ENCODE data around the gene MORN1.
"Not testable (repeated sequence)": the region's sequence is repeated elsewhere in the genome, so short reads cannot be mapped to it uniquely, and the experiment has no call there.

MORN1 gene

DNA sequence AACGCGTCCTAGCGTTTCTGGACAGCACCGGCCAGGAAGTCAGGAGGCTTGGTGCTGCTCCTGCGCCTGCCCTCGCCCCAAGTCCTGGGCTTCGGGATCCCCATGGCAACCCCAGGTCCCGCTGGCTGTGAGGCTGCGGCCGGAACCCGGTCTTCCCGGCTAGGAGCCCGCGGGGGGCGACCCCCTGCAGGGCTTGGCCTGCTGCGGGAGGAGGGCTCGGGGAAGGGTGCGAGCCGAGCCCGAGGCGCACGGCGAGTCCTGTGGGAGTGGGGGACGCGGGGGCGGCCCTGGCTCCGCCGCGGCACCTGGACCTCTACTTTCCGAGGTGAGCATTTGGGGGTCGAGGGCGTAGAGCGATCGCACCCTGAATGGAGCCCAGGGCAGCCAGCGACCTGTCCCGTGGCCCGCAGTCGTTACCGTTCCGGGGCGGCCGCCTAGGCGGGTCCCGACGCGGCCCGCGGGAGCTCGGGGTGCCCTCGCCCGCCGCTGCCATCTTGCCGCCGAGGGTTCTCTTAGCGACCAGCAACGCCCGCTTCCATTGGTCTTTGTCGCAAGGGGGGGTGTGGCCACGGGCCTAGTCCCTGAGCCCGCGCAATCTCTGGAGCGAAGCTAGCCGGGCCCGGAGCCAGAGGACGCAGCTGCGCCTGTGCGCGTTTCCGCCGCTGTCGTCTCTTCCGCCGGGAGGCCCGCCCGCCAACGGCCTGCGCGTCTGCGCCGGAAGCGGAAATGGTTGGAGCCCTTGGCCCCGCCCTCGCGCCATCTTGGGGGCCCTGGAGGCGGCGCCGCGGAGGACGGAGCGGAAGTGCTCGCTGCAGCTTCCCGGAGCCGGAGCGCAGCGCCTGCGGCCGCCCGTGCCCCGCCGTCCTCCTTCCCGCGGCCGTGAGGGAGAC, at the start of gene MORN1, which contains the start of gene RER1:
Gene MORN1, minus strand, starts transcription at position 514 of the 890 bp plus-strand sequence. Its CDS starts 21 bp downstream, at position 493.
Gene RER1, plus strand, starts transcription at position 801 of the 890 bp plus-strand sequence. CDS start 3,950 bp downstream, outside the sequence.
- Histone ChIP-seq H3K4me3 (ENCODE audit: low read length) (peak within 1 kb of the TSS; percentile 100), H3K27ac (ENCODE audit: low read length) (no peak within 1 kb of the TSS), H3K27me3 (ENCODE audit: control insufficient read depth, insufficient read depth, low read length) (no peaks in the 10 kb centered on the region), H3K4me1 (ENCODE audit: control insufficient read depth, insufficient read depth, low read length) (no peaks in the 10 kb centered on the region; the same call in 1 of the 2 replicates), H3K36me3 (ENCODE audit: control insufficient read depth, insufficient read depth, low read length) (peaks cover 6% of the 10 kb centered on the region), H3K9me3 (ENCODE audit: control insufficient read depth, insufficient read depth, low read length) (no peaks in the 10 kb centered on the region)
- no CpG with 5 or more reads among the region's 103 CpGs for WGBS (ENCODE audit: insufficient coverage, insufficient read length)
- peak; percentile 93 for DNase-seq (ENCODE audit: low read depth, low spot score)

DNA sequence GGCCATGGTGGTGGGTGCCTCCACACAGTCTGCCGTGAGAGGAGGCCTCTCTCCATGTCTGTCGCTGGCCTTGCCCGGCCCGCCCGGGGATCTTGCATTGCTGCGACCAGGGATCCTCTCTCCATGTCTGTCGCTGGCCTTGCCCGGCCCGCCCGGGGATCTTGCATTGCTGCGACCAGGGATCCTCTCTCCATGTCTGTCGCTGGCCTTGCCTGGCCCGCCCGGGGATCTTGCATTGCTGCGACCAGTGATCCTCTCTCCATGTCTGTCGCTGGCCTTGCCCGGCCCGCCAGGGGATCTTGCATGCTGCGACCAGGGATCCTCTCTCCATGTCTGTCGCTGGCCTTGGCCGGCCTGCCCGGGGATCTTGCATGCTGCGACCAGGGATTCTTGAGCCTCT, 49.0 kb upstream of the MORN1 start:
- H3K27ac ChIP-seq (ENCODE audit: low read length); H3K9me3 ChIP-seq (ENCODE audit: control insufficient read depth, insufficient read depth, low read length); H3K36me3 ChIP-seq (ENCODE audit: control insufficient read depth, insufficient read depth, low read length); H3K4me3 ChIP-seq (ENCODE audit: low read length); DNase-seq (ENCODE audit: low read depth, low spot score); H3K4me1 ChIP-seq (ENCODE audit: control insufficient read depth, insufficient read depth, low read length): not testable (repeated sequence)
- peaks cover 17% of the 10 kb centered on the region for H3K27me3 ChIP-seq (ENCODE audit: control insufficient read depth, insufficient read depth, low read length)
- no CpG with 5 or more reads among the region's 23 CpGs for WGBS (ENCODE audit: insufficient coverage, insufficient read length)

DNA sequence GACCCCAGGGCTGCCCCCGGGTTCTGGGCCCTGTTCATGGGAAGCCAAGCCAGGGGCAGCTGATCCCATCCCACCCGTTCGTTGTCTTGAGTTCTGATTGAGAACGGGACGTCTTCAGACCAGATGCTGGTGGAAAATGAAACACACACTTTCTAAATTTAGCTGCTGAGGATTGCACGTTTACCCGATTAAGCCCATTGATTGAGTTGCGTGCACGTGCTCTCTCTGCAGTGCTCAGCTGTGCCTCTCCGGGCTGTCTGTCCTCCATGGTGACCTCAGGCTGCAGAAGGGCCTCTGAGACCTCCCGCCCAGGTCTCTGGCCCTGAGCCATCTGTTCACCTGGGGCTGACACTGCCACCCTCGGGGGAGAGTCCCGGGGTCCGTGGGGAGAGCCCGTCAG, 48.0 kb upstream of the MORN1 start:
- Histone ChIP-seq H3K4me3 (ENCODE audit: low read length) (no peak overlapping the region), H3K36me3 (ENCODE audit: control insufficient read depth, insufficient read depth, low read length) (no peaks in the 10 kb centered on the region; the same call in 1 of the 2 replicates), H3K27me3 (ENCODE audit: control insufficient read depth, insufficient read depth, low read length) (peaks cover 11% of the 10 kb centered on the region), H3K9me3 (ENCODE audit: control insufficient read depth, insufficient read depth, low read length) (no peaks in the 10 kb centered on the region), H3K27ac (ENCODE audit: low read length) (no peak overlapping the region), H3K4me1 (ENCODE audit: control insufficient read depth, insufficient read depth, low read length) (no peaks in the 10 kb centered on the region)
- no peak for DNase-seq (ENCODE audit: low read depth, low spot score)
- no CpG with 5 or more reads among the region's 15 CpGs for WGBS (ENCODE audit: insufficient coverage, insufficient read length)

DNA sequence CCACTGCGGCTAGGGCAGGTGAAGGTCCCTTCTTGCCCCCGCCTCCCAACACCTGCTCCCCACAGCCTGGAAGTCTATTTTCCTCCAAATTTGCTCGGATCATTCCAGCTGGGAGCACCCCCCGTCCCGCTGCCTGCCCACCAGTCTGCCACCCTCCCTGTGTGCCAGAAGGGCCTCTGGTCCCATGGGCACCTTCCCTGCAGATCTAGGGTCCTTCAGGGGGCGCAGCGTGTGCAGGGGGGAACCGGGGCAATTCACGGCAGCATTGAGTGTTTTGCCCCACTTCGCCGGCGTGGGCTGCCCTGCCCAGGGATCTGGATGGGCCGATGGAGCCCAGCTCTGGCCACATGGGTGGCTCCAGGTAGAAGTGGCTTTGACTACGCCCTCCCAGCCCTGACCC, 47.3 kb upstream of the MORN1 start:
- H3K36me3 ChIP-seq (ENCODE audit: control insufficient read depth, insufficient read depth, low read length), result no peaks in the 10 kb centered on the region
- peaks cover 10% of the 10 kb centered on the region for H3K27me3 ChIP-seq (ENCODE audit: control insufficient read depth, insufficient read depth, low read length)
- no peaks in the 10 kb centered on the region for H3K4me1 ChIP-seq (ENCODE audit: control insufficient read depth, insufficient read depth, low read length)
- no peak overlapping the region for H3K4me3 ChIP-seq (ENCODE audit: low read length)
- H3K27ac ChIP-seq (ENCODE audit: low read length), result no peak overlapping the region
- no peaks in the 10 kb centered on the region for H3K9me3 ChIP-seq (ENCODE audit: control insufficient read depth, insufficient read depth, low read length)
- no peak for DNase-seq (ENCODE audit: low read depth, low spot score)
- no CpG with 5 or more reads among the region's 14 CpGs for WGBS (ENCODE audit: insufficient coverage, insufficient read length)

DNA sequence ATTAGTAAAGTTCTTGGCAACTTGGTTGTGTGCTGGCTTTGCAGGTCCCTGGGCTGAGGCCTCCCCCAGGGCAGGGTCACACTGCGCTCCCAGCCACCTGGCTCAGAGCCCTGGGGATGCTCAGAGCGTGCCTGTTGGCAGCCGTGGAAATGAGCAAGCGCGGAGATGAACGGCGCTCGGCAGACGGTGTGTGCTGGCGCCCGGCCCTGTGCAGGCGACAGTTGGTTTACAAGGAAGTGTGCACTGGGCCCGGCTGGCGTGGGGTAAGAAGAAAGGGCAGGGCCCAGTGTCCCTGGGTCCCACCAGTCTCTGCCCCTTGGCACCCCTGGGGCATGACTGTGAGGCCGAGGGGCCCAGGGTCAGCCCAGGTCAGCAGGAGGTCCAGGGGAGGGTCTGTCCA, 46.7 kb upstream of the MORN1 start:
- Histone ChIP-seq H3K4me1 (ENCODE audit: control insufficient read depth, insufficient read depth, low read length) (no peaks in the 10 kb centered on the region), H3K27ac (ENCODE audit: low read length) (no peak overlapping the region), H3K9me3 (ENCODE audit: control insufficient read depth, insufficient read depth, low read length) (no peaks in the 10 kb centered on the region), H3K36me3 (ENCODE audit: control insufficient read depth, insufficient read depth, low read length) (no peaks in the 10 kb centered on the region), H3K4me3 (ENCODE audit: low read length) (no peak overlapping the region), H3K27me3 (ENCODE audit: control insufficient read depth, insufficient read depth, low read length) (peaks cover 8% of the 10 kb centered on the region)
- no CpG with 5 or more reads among the region's 15 CpGs for WGBS (ENCODE audit: insufficient coverage, insufficient read length)
- no peak for DNase-seq (ENCODE audit: low read depth, low spot score)

DNA sequence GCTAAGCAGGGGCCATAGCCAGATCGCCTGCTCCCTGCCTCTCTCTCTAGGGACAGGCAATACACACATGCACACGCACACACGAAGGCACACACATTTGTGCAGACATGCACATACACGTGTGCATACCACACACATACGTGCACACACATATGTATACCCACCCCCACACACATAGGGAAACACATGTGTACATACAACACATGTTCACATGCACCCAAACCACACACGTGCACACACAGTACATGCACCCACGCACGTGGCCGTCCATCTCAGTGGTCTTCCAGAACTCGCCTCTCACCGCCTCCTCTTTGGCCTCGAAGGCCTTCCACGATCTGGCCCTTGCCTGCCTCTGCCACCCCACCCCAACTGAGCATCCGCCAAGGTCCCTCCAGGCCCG, 46.3 kb upstream of the MORN1 start:
- no peaks in the 10 kb centered on the region for H3K36me3 ChIP-seq (ENCODE audit: control insufficient read depth, insufficient read depth, low read length)
- no CpG with 5 or more reads among the region's 15 CpGs for WGBS (ENCODE audit: insufficient coverage, insufficient read length)
- DNase-seq (ENCODE audit: low read depth, low spot score), result no peak
- H3K4me1 ChIP-seq (ENCODE audit: control insufficient read depth, insufficient read depth, low read length), result no peaks in the 10 kb centered on the region
- H3K4me3 ChIP-seq (ENCODE audit: low read length), result no peak overlapping the region
- H3K27ac ChIP-seq (ENCODE audit: low read length), result no peak overlapping the region
- peaks cover 4% of the 10 kb centered on the region for H3K27me3 ChIP-seq (ENCODE audit: control insufficient read depth, insufficient read depth, low read length)
- H3K9me3 ChIP-seq (ENCODE audit: control insufficient read depth, insufficient read depth, low read length), result no peaks in the 10 kb centered on the region

DNA sequence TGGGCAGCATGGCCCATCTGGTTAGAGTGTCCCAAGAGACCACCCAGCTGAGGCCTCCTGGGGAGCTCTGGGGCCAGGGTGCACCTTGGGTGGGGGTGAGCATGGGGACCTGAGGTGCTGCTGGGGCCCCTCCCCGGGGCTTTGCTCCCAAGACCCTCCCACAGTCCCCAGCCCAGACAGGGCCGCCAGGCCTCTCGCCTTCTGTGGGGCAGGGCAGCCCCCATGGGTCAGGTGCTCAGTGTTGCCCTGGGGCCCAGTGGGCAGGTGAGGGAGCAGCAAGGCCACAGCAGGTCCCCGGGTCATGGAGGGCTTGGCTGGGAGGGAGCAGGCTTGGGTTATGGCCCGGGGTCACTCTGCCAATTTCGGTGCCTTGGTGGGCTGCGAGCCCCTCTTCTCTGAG, 45.5 kb upstream of the MORN1 start:
- WGBS (ENCODE audit: insufficient coverage, insufficient read length), result no CpG with 5 or more reads among the region's 7 CpGs

DNA sequence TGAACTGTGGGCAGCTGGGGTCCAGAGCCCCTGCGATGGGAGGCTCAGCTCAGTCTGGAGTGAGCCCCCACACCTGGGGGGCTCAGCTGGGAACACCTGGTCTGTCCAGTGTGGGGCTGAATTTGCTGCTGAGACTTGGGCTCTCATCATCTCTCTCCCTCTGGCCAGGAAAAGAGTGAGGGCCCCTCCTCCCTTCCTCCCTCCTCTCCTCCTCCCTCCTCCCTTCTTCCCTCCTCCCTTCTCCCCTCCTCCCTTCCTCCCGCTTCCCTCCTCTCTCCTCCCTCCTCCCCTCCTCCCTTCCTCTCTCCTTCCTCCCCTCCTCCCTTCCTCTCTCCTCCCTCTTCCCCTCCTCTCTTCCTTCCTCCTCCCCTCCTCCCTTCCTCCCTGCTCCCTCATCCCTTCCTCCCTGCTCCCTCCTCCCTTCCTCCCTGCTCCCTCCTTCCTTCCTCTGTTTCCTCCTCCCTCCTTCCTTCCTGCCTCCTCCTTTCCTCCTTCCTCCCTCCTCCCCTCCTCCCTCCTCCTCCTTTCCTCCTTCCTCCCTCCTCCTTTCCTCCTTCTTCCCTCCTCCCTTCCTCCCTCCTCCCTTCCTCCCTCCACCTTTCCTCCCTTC, 44.5 kb upstream of the MORN1 start:
- WGBS (ENCODE audit: insufficient coverage, insufficient read length), result no CpG with 5 or more reads among the region's 2 CpGs
- H3K4me1 ChIP-seq (ENCODE audit: control insufficient read depth, insufficient read depth, low read length), result no peaks in the 10 kb centered on the region
- H3K36me3 ChIP-seq (ENCODE audit: control insufficient read depth, insufficient read depth, low read length), result no peaks in the 10 kb centered on the region; the same call in 1 of the 2 replicates
- DNase-seq (ENCODE audit: low read depth, low spot score), result no peak
- H3K27ac ChIP-seq (ENCODE audit: low read length), result no peak overlapping the region
- no peaks in the 10 kb centered on the region for H3K9me3 ChIP-seq (ENCODE audit: control insufficient read depth, insufficient read depth, low read length)
- H3K27me3 ChIP-seq (ENCODE audit: control insufficient read depth, insufficient read depth, low read length), result no peaks in the 10 kb centered on the region
- no peak overlapping the region for H3K4me3 ChIP-seq (ENCODE audit: low read length)

More for the DNA sequence above, 45.5 kb upstream of the MORN1 start:
- Histone ChIP-seq H3K9me3 (ENCODE audit: control insufficient read depth, insufficient read depth, low read length) (no peaks in the 10 kb centered on the region), H3K36me3 (ENCODE audit: control insufficient read depth, insufficient read depth, low read length) (no peaks in the 10 kb centered on the region; the same call in 1 of the 2 replicates), H3K4me1 (ENCODE audit: control insufficient read depth, insufficient read depth, low read length) (no peaks in the 10 kb centered on the region), H3K27ac (ENCODE audit: low read length) (no peak overlapping the region), H3K4me3 (ENCODE audit: low read length) (no peak overlapping the region), H3K27me3 (ENCODE audit: control insufficient read depth, insufficient read depth, low read length) (no peaks in the 10 kb centered on the region)
- no peak for DNase-seq (ENCODE audit: low read depth, low spot score)

DNA sequence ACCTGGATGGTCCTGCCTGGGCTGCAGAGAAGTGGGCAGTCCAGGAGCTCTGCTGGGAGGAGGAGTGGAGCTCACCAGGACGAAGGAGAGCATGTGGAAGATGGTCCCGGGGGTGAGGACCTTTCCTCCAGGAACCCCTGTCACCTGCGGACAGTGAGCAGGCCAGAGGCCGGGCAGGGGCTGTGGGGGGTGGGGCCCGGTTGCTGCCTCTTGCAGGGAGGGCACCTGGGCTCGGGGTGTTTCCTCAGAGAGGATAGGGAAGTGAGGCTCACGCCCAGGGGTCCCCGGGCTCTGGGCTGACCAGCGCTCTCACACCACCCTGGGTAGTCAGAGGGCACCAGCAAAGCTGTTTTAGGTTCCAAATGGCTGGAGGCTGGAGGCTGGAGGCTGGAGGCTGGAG, 43.7 kb upstream of the MORN1 start:
- no peaks in the 10 kb centered on the region for H3K9me3 ChIP-seq (ENCODE audit: control insufficient read depth, insufficient read depth, low read length)
- no peaks in the 10 kb centered on the region for H3K4me1 ChIP-seq (ENCODE audit: control insufficient read depth, insufficient read depth, low read length)
- DNase-seq (ENCODE audit: low read depth, low spot score), result no peak
- no peak overlapping the region for H3K4me3 ChIP-seq (ENCODE audit: low read length)
- no peaks in the 10 kb centered on the region for H3K27me3 ChIP-seq (ENCODE audit: control insufficient read depth, insufficient read depth, low read length)
- WGBS (ENCODE audit: insufficient coverage, insufficient read length), result no CpG with 5 or more reads among the region's 9 CpGs
- H3K27ac ChIP-seq (ENCODE audit: low read length), result no peak overlapping the region
- H3K36me3 ChIP-seq (ENCODE audit: control insufficient read depth, insufficient read depth, low read length), result no peaks in the 10 kb centered on the region; the same call in 1 of the 2 replicates

DNA sequence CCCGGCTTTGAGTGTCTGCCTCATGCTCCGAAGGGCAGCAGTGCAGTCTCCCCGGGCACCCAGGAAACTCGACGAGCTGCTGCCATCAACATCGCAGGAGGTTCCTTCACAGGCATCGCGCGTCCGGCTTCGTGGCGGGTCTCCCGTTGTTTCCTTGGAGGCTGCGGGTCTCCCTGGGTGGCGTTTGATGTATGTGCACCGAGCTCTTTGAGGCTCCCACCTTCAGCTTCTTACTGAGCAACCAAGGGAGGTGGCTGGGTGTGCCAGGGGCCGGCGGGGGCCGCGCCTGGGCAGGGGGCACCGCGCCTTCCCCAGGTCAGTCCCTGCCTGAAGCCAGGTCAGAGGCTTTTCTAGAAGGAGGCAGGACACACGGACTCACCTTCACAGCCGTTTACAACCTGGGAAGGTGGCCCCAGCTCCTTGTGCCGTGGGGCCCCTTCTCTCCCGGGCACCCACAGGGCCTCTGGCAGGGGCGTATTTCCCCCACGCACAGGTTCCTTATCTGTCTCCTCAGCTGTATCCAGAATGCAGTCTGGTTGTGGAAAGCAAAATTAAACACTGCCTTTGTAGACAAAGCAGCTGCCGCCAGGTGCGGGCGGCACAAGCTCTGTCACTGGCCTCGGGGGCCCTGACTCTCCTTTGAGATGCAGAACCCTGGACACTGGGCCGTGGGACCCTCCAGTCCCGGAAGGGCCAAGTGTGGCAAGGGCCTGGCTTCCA, 42.7 kb upstream of the MORN1 start:
- no peaks in the 10 kb centered on the region; the same call in 1 of the 2 replicates for H3K36me3 ChIP-seq (ENCODE audit: control insufficient read depth, insufficient read depth, low read length)
- no CpG with 5 or more reads among the region's 34 CpGs for WGBS (ENCODE audit: insufficient coverage, insufficient read length)
- no peak overlapping the region for H3K27ac ChIP-seq (ENCODE audit: low read length)
- no peaks in the 10 kb centered on the region for H3K27me3 ChIP-seq (ENCODE audit: control insufficient read depth, insufficient read depth, low read length)
- no peak for DNase-seq (ENCODE audit: low read depth, low spot score)
- H3K9me3 ChIP-seq (ENCODE audit: control insufficient read depth, insufficient read depth, low read length), result no peaks in the 10 kb centered on the region
- H3K4me3 ChIP-seq (ENCODE audit: low read length), result no peak overlapping the region
- no peaks in the 10 kb centered on the region for H3K4me1 ChIP-seq (ENCODE audit: control insufficient read depth, insufficient read depth, low read length)

All from iPS DF 6.9 (cell line).